OCI-LY1 (cell line): ENCODE data around the gene DET1.

Experiments used
- H2AFZ ChIP-seq: fragments of 200-600 bp; sonication (generic), shearing (Covaris generic); 2 replicates; pipeline ENCODE4 v1.6.0; 2014; ENCODE audit warnings: antibody characterized with exemption, mild to moderate bottlenecking, low read length
- H3F3A ChIP-seq: fragments of 200-600 bp; sonication (generic), shearing (Covaris generic); 2 replicates; pipeline ENCODE4 v1.6.0; 2014; ENCODE audit warnings: mild to moderate bottlenecking, antibody characterized with exemption, low read length, moderate library complexity; ENCODE audit not compliant: insufficient read depth
- H3K27ac ChIP-seq: fragments of 200-600 bp; sonication (generic); 2 replicates; pipeline ENCODE4 v1.5.1; 2014; ENCODE audit warnings: low read length, mixed run types, mild to moderate bottlenecking, low read depth; ENCODE audit not compliant: poor library complexity, severe bottlenecking
- H3K27me3 ChIP-seq: fragments of 200-600 bp; sonication (generic); 2 replicates; pipeline ENCODE4 v1.6.0; 2014; ENCODE audit warnings: antibody characterized with exemption, mild to moderate bottlenecking, low read length, moderate library complexity; ENCODE audit not compliant: insufficient read depth
- H3K36me3 ChIP-seq: fragments of 200-600 bp; sonication (generic); 2 replicates; pipeline ENCODE4 v1.6.1; 2014; ENCODE audit warnings: mild to moderate bottlenecking, antibody characterized with exemption, low read length, moderate library complexity, mixed read lengths; ENCODE audit not compliant: insufficient read depth
- H3K4me1 ChIP-seq: fragments of 200-600 bp; sonication (generic); 2 replicates; pipeline ENCODE4 v1.5.1; 2014; ENCODE audit warnings: mild to moderate bottlenecking, low read length, moderate library complexity; ENCODE audit not compliant: insufficient read depth, severe bottlenecking
- H3K4me2 ChIP-seq: fragments of 200-600 bp; sonication (generic), shearing (Covaris generic); 2 replicates; pipeline ENCODE4 v1.6.1; 2014; ENCODE audit warnings: low read length
- H3K4me3 ChIP-seq: fragments of 200-600 bp; sonication (generic); 2 replicates; pipeline ENCODE4 v1.5.1; 2014; ENCODE audit warnings: low read length, low read depth, mild to moderate bottlenecking, mixed read lengths; ENCODE audit not compliant: poor library complexity, severe bottlenecking
- H3K79me2 ChIP-seq: fragments of 200-600 bp; shearing (Covaris generic); 2 replicates; pipeline ENCODE4 v1.6.1; 2016; ENCODE audit warnings: mixed run types, low read length, mixed read lengths; ENCODE audit not compliant: insufficient read depth
- H3K9ac ChIP-seq: fragments of 200-600 bp; sonication (generic), shearing (Covaris generic); 2 replicates; pipeline ENCODE4 v1.6.1; 2014; ENCODE audit warnings: mild to moderate bottlenecking, low read length, mixed read lengths
- H3K9me2 ChIP-seq: fragments of 200-600 bp; sonication (generic), shearing (Covaris generic); 2 replicates; pipeline ENCODE4 v1.6.1; 2014; ENCODE audit warnings: low read depth, mild to moderate bottlenecking, low read length, mixed read lengths
- H3K9me3 ChIP-seq: fragments of 200-600 bp; shearing (Covaris generic); 2 replicates; pipeline ENCODE4 v1.6.1; 2014; ENCODE audit warnings: low read length, mixed read lengths
- H4K20me1 ChIP-seq: fragments of 200-600 bp; sonication (generic), shearing (Covaris generic); 2 replicates; pipeline ENCODE4 v1.6.0; 2016; ENCODE audit warnings: mild to moderate bottlenecking, low read length; ENCODE audit not compliant: insufficient read depth
- EZH2 ChIP-seq: fragments of 200-600 bp; sonication (generic), shearing (Covaris generic); IDR thresholded peaks from 2 replicates; pipeline ENCODE4 v1.8.0; 2017; ENCODE audit warnings: borderline replicate concordance, mixed run types, mild to moderate bottlenecking, antibody characterized with exemption, low read length, moderate library complexity, mixed read lengths
- TF ChIP-seq, protein P1 (sequence below): fragments of 200-600 bp; sonication (generic), shearing (Covaris generic); IDR thresholded peaks from 2 replicates; pipeline ENCODE4 v1.5.1; 2017; ENCODE audit warnings: mild to moderate bottlenecking, antibody characterized with exemption, low read length, moderate library complexity, mixed read lengths

Gene DET1

DNA sequence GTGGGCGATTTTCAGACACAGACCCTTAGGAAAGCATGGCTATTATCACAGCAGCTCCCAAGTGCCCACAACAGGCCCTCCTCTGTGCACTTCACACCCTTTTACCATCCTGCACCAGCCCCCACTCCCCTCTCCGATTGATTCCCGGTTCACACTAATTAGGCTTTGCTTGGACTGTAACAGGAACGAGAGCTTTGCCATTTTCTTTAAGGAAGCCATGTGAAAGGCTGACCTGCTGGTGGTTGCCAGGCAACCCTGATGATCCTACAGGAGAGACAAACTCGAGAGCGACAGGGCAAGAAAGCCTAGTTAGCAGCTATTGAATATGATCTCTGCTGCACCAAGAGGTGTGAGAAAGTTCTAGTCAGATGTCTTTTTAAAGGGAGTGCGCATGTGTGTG is 28.2 kb upstream of the DET1 start:
- H3K4me3 ChIP-seq = no peak overlapping the region
- H4K20me1 ChIP-seq = no peaks in the 10 kb centered on the region
- H3K4me1 ChIP-seq = no peaks in the 10 kb centered on the region
- no peaks in the 10 kb centered on the region for H3K9me2 ChIP-seq
- no peak overlapping the region for H3K9ac ChIP-seq
- H3K36me3 ChIP-seq = no peaks in the 10 kb centered on the region
- TF ChIP-seq, protein P1, sequence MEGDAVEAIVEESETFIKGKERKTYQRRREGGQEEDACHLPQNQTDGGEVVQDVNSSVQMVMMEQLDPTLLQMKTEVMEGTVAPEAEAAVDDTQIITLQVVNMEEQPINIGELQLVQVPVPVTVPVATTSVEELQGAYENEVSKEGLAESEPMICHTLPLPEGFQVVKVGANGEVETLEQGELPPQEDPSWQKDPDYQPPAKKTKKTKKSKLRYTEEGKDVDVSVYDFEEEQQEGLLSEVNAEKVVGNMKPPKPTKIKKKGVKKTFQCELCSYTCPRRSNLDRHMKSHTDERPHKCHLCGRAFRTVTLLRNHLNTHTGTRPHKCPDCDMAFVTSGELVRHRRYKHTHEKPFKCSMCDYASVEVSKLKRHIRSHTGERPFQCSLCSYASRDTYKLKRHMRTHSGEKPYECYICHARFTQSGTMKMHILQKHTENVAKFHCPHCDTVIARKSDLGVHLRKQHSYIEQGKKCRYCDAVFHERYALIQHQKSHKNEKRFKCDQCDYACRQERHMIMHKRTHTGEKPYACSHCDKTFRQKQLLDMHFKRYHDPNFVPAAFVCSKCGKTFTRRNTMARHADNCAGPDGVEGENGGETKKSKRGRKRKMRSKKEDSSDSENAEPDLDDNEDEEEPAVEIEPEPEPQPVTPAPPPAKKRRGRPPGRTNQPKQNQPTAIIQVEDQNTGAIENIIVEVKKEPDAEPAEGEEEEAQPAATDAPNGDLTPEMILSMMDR = no peak
- TF ChIP-seq EZH2 = no peak
- H2AFZ ChIP-seq = no peak overlapping the region
- no peaks in the 10 kb centered on the region for H3K79me2 ChIP-seq
- no peaks in the 10 kb centered on the region for H3F3A ChIP-seq
- H3K27me3 ChIP-seq = no peaks in the 10 kb centered on the region
- H3K27ac ChIP-seq = no peak overlapping the region
- H3K9me3 ChIP-seq = no peaks in the 10 kb centered on the region
- H3K4me2 ChIP-seq = no peak overlapping the region

DNA sequence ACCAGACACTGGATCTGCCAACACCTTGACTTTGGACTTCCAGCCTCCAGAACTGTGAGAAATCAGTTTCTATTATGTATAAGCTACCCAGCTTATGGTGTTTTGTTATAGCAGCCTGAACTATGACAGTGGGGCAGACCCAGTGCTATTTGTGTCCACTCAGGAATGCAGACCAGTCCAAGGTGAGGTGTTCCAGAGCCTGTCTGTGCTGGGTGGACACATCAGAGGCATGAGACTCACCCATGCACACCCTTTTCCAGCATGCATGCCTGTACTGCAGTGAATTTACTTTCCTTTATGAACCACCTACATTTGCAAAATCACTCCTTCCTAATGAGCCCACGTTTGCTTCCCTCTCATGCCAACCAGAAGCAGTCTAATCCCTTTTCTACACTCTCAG is 27.6 kb upstream of the DET1 start:
- Histone ChIP-seq H3K36me3 (no peaks in the 10 kb centered on the region), H3K9me2 (no peaks in the 10 kb centered on the region), H4K20me1 (no peaks in the 10 kb centered on the region), H3K4me1 (no peaks in the 10 kb centered on the region), H3F3A (no peaks in the 10 kb centered on the region), H3K4me3 (no peak overlapping the region), H3K27ac (no peak overlapping the region), H2AFZ (no peak overlapping the region), H3K4me2 (no peak overlapping the region), H3K27me3 (no peaks in the 10 kb centered on the region), H3K9ac (no peak overlapping the region), H3K9me3 (no peaks in the 10 kb centered on the region), H3K79me2 (no peaks in the 10 kb centered on the region)
- TF ChIP-seq, protein P1 = no peak
- TF ChIP-seq EZH2 = no peak

DNA sequence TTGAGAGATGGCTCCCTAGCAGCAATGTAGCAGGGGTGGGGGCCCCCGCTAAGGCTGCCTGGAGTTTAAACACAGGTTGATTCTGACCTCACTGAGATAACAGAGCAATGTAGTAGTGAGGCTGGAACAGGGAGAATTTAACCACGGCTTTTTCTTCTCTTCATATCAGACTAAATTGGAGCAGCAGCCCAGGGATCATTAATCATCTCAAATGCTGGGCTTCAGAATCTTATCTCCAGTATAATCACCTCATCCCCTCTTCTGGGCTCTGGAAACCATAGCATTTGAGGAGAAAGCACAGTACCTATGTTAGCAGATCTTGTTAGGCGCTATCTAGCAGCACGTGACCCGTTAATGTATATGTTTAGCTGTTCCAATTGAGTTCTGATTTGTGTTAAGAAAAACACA is 25.4 kb upstream of the DET1 start:
- Histone ChIP-seq H3K79me2 (no peaks in the 10 kb centered on the region), H3K4me3 (no peak overlapping the region), H3K4me2 (no peak overlapping the region), H3K9ac (no peak overlapping the region), H3F3A (no peaks in the 10 kb centered on the region), H3K27ac (no peak overlapping the region), H3K36me3 (no peaks in the 10 kb centered on the region), H3K9me3 (no peaks in the 10 kb centered on the region), H2AFZ (no peak overlapping the region), H3K9me2 (no peaks in the 10 kb centered on the region), H3K4me1 (no peaks in the 10 kb centered on the region), H4K20me1 (no peaks in the 10 kb centered on the region), H3K27me3 (no peaks in the 10 kb centered on the region)
- no peak for TF ChIP-seq EZH2
- TF ChIP-seq, protein P1 = no peak
